HFF-Myc (cell line): ENCODE measurements around the gene FLRT1.

ENCODE experiments used
- DNase-seq: peaks from one replicate; pipeline ENCODE4 v3.0.0-alpha.2; 2011; ENCODE audit warnings: low read depth; ENCODE audit errors: extremely low read depth
- H3K4me3 ChIP-seq: replicated peaks from 2 replicates; pipeline ENCODE4 v1.5.1; 2011; ENCODE audit warnings: low read depth, mild to moderate bottlenecking, control low read depth, low read length
- CTCF ChIP-seq: IDR thresholded peaks from 2 replicates; pipeline ENCODE4 v1.5.1; 2012; ENCODE audit warnings: mild to moderate bottlenecking, low read depth, low read length, control low read depth; ENCODE audit errors: missing control alignments

The FLRT1 gene

GRCh38 chr11:63996512-63996911 is 39.2 kb upstream of the FLRT1 start:
- no peak for TF ChIP-seq CTCF
- H3K4me3 ChIP-seq = no peak overlapping the region
- no peak for DNase-seq

- no peak for TF ChIP-seq CTCF
- no peak overlapping the region for H3K4me3 ChIP-seq
- no peak for DNase-seq
Measured at GRCh38 chr11:63997104-63997700, 38.5 kb upstream of the FLRT1 start.

GRCh38 chr11:63997801-63998337 is 37.9 kb upstream of the FLRT1 start:
- TF ChIP-seq CTCF = no peak
- no peak overlapping the region for H3K4me3 ChIP-seq
- no peak for DNase-seq

GRCh38 chr11:63998558-63999348 is 37.0 kb upstream of the FLRT1 start:
- DNase-seq = no peak
- TF ChIP-seq CTCF = no peak
- H3K4me3 ChIP-seq = no peak overlapping the region

- no peak for DNase-seq
- no peak for TF ChIP-seq CTCF
- H3K4me3 ChIP-seq = no peak overlapping the region
Measured at GRCh38 chr11:63999349-64000025, 36.2 kb upstream of the FLRT1 start.

- peak; percentile 55 for TF ChIP-seq CTCF
- no peak overlapping the region for H3K4me3 ChIP-seq
- DNase-seq = no peak
Measured at GRCh38 chr11:64000026-64000739, 35.5 kb upstream of the FLRT1 start.
